Left lung (tissue), 10 donors: ENCODE results near the gene BRI3BP. TPM values are rescaled to one million over a fixed set of nuclear protein-coding genes. Genes with fewer than 3 reads are reported as not detected.

Experiments
- ATAC-seq: fragments of 200-7000 bp; cut with Tn5 transposase; one replicate; pipeline ENCODE4 v1.9.1; 2020; ENCODE audit warnings: moderate library complexity
- DNase-seq, 4 donors: peaks; one replicate each; pipeline ENCODE4 v3.0.0-alpha.2; 2013 to 2020
- H3K27ac ChIP-seq, 2 donors: fragments of 200-600 bp; sonication (generic) in 1 of 2; one replicate each; pipeline versions ENCODE4 v1.5.0 to v1.8.0; 2020 to 2021
- H3K27me3 ChIP-seq, 2 donors: fragments of 200-600 bp; sonication (generic) in 1 of 2; one replicate each; pipeline versions ENCODE4 v1.5.0 to v1.8.0; 2020 to 2021
- H3K36me3 ChIP-seq, 2 donors: fragments of 200-600 bp; sonication (generic) in 1 of 2; one replicate each; pipeline versions ENCODE4 v1.5.0 to v1.8.0; 2020 to 2021
- H3K4me1 ChIP-seq, 2 donors: fragments of 200-600 bp; one replicate each; pipeline ENCODE4 v1.8.0; 2021
- H3K4me3 ChIP-seq, 2 donors: fragments of 200-600 bp; sonication (generic) in 1 of 2; one replicate each; pipeline versions ENCODE4 v1.5.0 to v1.8.0; 2020 to 2021; ENCODE audit warnings: mild to moderate bottlenecking in 1 of 2
- H3K9me3 ChIP-seq, 2 donors: fragments of 200-600 bp; sonication (generic) in 1 of 2; one replicate each; pipeline versions ENCODE4 v1.5.0 to v1.8.0; 2020 to 2021
- intact Hi-C, 2 donors: fragments of 100-400 bp; cut with DNase I; formaldehyde crosslinking; loops; one replicate each; pipeline versions ENCODE4 v1.11.2 to v1.14.2; 2022
- polyA plus RNA-seq, 6 donors: library from polyadenylated mRNA; unstranded; fragments of 120-200 nt; gene quantifications; one replicate each; pipeline ENCODE4 v1.2.1, GENCODE V29; 2013; ENCODE audit not compliant: insufficient read length in 6 of 6
- total RNA-seq, 2 donors: library from RNA; stranded (reverse); fragmentation: NEBNext Ultra II Directional; extraction: Animal tissue kit (Norgen Biotek cat#: 25700); gene quantifications; one replicate each; pipeline ENCODE4 v1.2.1, GENCODE V29; 2021
- TF ChIP-seq, protein P1 (sequence below), 2 donors: fragments of 200-600 bp; sonication (generic) in 1 of 2; IDR thresholded peaks; one replicate each; pipeline versions ENCODE4 v1.5.0 to v1.8.0; 2021; ENCODE audit warnings: antibody characterized with exemption in 2 of 2
- donor health status: DM: no; HTN: yes; CAD: no.
- donor health status: DM: no; HTN: no; CAD: no.

Gene BRI3BP
- total and polyA plus RNA-seq, 8 donors = 4.9 to 16.3 (median 7.0) TPM

DNA sequence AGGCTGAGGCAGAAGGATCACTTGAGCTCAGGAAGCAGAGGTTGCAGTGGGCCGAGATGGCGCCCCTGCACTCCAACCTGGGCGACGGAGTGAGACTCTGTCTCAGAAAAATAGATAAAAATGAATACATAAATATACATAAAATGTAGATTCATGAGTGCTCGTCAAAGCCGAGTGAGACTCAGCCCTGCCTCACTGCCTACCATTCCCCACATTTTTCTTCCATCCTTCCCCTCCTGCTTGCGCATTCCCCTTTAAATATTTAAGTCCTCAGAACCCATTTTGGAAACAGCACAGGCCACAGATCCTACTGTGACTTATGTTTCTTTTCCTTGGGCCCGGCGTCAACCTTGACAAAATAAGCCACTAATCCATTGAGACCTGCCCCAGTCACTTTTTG is 39.8 kb downstream of the BRI3BP start:
- TF ChIP-seq, protein P1, sequence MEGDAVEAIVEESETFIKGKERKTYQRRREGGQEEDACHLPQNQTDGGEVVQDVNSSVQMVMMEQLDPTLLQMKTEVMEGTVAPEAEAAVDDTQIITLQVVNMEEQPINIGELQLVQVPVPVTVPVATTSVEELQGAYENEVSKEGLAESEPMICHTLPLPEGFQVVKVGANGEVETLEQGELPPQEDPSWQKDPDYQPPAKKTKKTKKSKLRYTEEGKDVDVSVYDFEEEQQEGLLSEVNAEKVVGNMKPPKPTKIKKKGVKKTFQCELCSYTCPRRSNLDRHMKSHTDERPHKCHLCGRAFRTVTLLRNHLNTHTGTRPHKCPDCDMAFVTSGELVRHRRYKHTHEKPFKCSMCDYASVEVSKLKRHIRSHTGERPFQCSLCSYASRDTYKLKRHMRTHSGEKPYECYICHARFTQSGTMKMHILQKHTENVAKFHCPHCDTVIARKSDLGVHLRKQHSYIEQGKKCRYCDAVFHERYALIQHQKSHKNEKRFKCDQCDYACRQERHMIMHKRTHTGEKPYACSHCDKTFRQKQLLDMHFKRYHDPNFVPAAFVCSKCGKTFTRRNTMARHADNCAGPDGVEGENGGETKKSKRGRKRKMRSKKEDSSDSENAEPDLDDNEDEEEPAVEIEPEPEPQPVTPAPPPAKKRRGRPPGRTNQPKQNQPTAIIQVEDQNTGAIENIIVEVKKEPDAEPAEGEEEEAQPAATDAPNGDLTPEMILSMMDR (IDR thresholded peaks at IDR 0.05) = no peak
- intact Hi-C loops = no loop called here
- Histone ChIP-seq H3K27ac (no peak overlapping the region), H3K27me3 (no peaks in the 10 kb centered on the region), H3K9me3 (peaks cover 0 to 9% of the 10 kb centered on the region in 2 donors), H3K36me3 (no peaks in the 10 kb centered on the region), H3K4me3 (no peak overlapping the region), H3K4me1 (no peaks in the 10 kb centered on the region)
- ATAC-seq = no peak
- no peak for DNase-seq

GRCh38 chr12:125038976-125039625 is 45.7 kb downstream of the BRI3BP start:
- Histone ChIP-seq H3K9me3 (peaks cover 0 to 9% of the 10 kb centered on the region in 2 donors), H3K4me3 (no peak overlapping the region), H3K27me3 (no peaks in the 10 kb centered on the region), H3K4me1 (no peaks in the 10 kb centered on the region), H3K36me3 (no peaks in the 10 kb centered on the region), H3K27ac (no peak overlapping the region)
- no peak for ATAC-seq
- intact Hi-C loops = no loop called here
- TF ChIP-seq, protein P1 (IDR thresholded peaks at IDR 0.05) = no peak
- DNase-seq = no peak

DNA sequence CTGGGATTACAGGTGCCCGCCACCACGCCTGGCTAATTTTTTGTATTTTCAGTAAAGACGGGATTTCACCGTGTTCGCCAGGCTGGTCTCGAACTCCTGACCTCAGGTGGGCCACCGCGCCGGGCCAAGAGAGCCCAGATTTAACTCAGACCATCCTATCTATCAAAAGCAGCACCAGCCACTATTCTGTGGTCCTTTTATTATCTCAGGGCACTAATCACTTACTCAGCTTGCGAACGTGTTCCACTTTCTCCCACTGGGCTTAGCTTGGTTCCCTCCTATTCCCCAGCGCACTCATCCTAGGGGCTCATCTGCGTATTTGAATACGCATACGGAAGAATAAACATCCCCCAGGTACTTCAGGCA is 55.6 kb downstream of the BRI3BP start:
- no peaks in the 10 kb centered on the region for H3K9me3 ChIP-seq
- DNase-seq (no peak), ATAC-seq (no peak)
- H3K4me3 ChIP-seq = peak overlapping the region; percentile 44 to 53
- no peaks in the 10 kb centered on the region for H3K36me3 ChIP-seq
- TF ChIP-seq, protein P1 (IDR thresholded peaks at IDR 0.05) = no peak
- H3K27me3 ChIP-seq = no peaks in the 10 kb centered on the region
- peaks cover 0 to 6% of the 10 kb centered on the region in 2 donors for H3K4me1 ChIP-seq
- no peak overlapping the region for H3K27ac ChIP-seq
- intact Hi-C loops = no loop called here

GRCh38 chr12:125050446-125050845 is 57.0 kb downstream of the BRI3BP start:
- DNase-seq (no peak), ATAC-seq (no peak)
- Histone ChIP-seq H3K4me3 (peak overlapping the region in 1 of 2 donors; percentile 53), H3K27me3 (no peaks in the 10 kb centered on the region), H3K36me3 (no peaks in the 10 kb centered on the region), H3K27ac (no peak overlapping the region), H3K4me1 (peaks cover 0 to 6% of the 10 kb centered on the region in 2 donors), H3K9me3 (no peaks in the 10 kb centered on the region)
- intact Hi-C loops = no loop called here
- TF ChIP-seq, protein P1 (IDR thresholded peaks at IDR 0.05) = no peak

DNA sequence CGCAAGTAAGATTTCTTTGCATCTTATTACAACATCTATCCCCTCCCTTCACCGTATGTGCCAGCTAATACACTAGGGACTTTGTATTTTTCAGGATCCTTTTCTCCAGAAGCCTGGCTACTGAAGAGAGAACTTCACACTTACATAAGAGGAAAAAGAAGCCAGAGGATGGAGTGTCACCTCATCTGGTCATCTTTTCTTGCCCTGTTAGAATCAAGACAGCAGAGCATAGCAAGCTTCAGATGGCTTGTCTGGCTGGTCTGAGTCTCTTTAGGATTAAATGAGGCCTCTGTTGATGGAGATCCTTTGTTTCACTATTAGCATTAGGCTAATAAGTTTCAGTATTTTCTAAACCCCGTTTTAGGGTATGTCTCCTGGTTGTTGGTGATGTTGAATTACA is 57.4 kb downstream of the BRI3BP start:
- no peaks in the 10 kb centered on the region for H3K36me3 ChIP-seq
- no peak overlapping the region for H3K4me3 ChIP-seq
- no peak overlapping the region for H3K27ac ChIP-seq
- ATAC-seq = no peak
- intact Hi-C loops = no loop called here
- DNase-seq = no peak
- no peaks in the 10 kb centered on the region for H3K27me3 ChIP-seq
- peaks cover 0 to 6% of the 10 kb centered on the region in 2 donors for H3K4me1 ChIP-seq
- no peaks in the 10 kb centered on the region for H3K9me3 ChIP-seq
- TF ChIP-seq, protein P1 (IDR thresholded peaks at IDR 0.05) = no peak
